CD14-positive monocyte (primary cell): ENCODE measurements around the gene NEXMIF. TPM values are rescaled to one million over a fixed set of nuclear protein-coding genes. Genes with fewer than 3 reads are reported as not detected.

Experiments used
- DNase-seq, 3 donors: peaks; one replicate each; pipeline ENCODE4 v3.0.0-alpha.2; 2011 to 2022
- H2AFZ ChIP-seq: 2 replicates; pipeline ENCODE4 v1.6.0; 2012; ENCODE audit warnings: mild to moderate bottlenecking, low read depth, low read length, inconsistent platforms; ENCODE audit not compliant: insufficient read depth, poor library complexity, severe bottlenecking
- H3K27ac ChIP-seq, 2 donors: 1 replicate in 1 of 2; 2 replicates in 1 of 2; pipeline ENCODE4 v1.5.1; 2012 to 2013; ENCODE audit warnings: low read length in 2 of 2, control low read depth in 1 of 2, inconsistent platforms in 1 of 2, low read depth in 1 of 2, mild to moderate bottlenecking in 1 of 2
- H3K27me3 ChIP-seq, 2 donors: one replicate each; pipeline versions ENCODE4 v1.6.0 to v1.6.1; 2011 to 2013; ENCODE audit warnings: low read length in 2 of 2; ENCODE audit not compliant: control insufficient read depth in 2 of 2, insufficient read depth in 2 of 2
- H3K36me3 ChIP-seq, 2 donors: replicated peaks in 1 of 2; 1 replicate in 1 of 2; 2 replicates in 1 of 2; pipeline versions ENCODE4 v1.5.1 to v1.6.1; 2012 to 2013; ENCODE audit warnings: low read length in 2 of 2, control low read depth in 1 of 2, inconsistent platforms in 1 of 2, mild to moderate bottlenecking in 1 of 2; ENCODE audit not compliant: insufficient read depth in 2 of 2, control insufficient read depth in 1 of 2
- H3K4me1 ChIP-seq, 2 donors: 1 replicate in 1 of 2; 2 replicates in 1 of 2; pipeline versions ENCODE4 v1.5.1 to v1.6.1; 2012 to 2013; ENCODE audit warnings: low read length in 2 of 2, control low read depth in 1 of 2, inconsistent platforms in 1 of 2, mild to moderate bottlenecking in 1 of 2, moderate library complexity in 1 of 2; ENCODE audit not compliant: insufficient read depth in 2 of 2, control insufficient read depth in 1 of 2
- H3K4me2 ChIP-seq: replicated peaks from 2 replicates; pipeline ENCODE3; 2012; ENCODE audit warnings: low read length, moderate library complexity, mild to moderate bottlenecking; ENCODE audit not compliant: poor library complexity, severe bottlenecking; ENCODE audit errors: extremely low read depth
- H3K4me3 ChIP-seq, 3 experiments: fragments of 200-600 bp in 1 of 3; sonication (generic) in 1 of 3; replicated peaks in 1 of 3; 1 replicate in 2 of 3; 2 replicates in 1 of 3; pipeline ENCODE4 v1.5.1; 2011 to 2013; ENCODE audit warnings: low read length in 3 of 3, mild to moderate bottlenecking in 3 of 3, control low read depth in 2 of 3, low read depth in 2 of 3, inconsistent platforms in 1 of 3, moderate library complexity in 1 of 3
- H3K79me2 ChIP-seq: 2 replicates; pipeline ENCODE4 v1.6.0; 2012; ENCODE audit warnings: mild to moderate bottlenecking, control low read depth, inconsistent platforms, low read length, moderate library complexity; ENCODE audit not compliant: insufficient read depth
- H3K9ac ChIP-seq: 2 replicates; pipeline ENCODE4 v1.6.0; 2017; ENCODE audit warnings: low read length, mild to moderate bottlenecking; ENCODE audit not compliant: insufficient read depth, poor library complexity, severe bottlenecking
- H3K9me3 ChIP-seq, 2 donors: replicated peaks in 1 of 2; 1 replicate in 1 of 2; 2 replicates in 1 of 2; pipeline versions ENCODE4 v1.5.1 to v1.6.1; 2012 to 2013; ENCODE audit warnings: low read length in 2 of 2, control low read depth in 1 of 2; ENCODE audit not compliant: control insufficient read depth in 1 of 2, insufficient read depth in 1 of 2
- H4K20me1 ChIP-seq: 2 replicates; pipeline ENCODE4 v1.6.0; 2012; ENCODE audit warnings: mild to moderate bottlenecking, low read length, control low read depth, moderate library complexity; ENCODE audit not compliant: insufficient read depth
- H3K27ac Mint-ChIP-seq, 7 donors: one replicate each; pipeline ENCODE4 v1.8.0; 2020; ENCODE audit warnings: mild to moderate bottlenecking in 7 of 7, mixed read lengths in 7 of 7, moderate library complexity in 6 of 7, inconsistent platforms in 2 of 7
- H3K27me3 Mint-ChIP-seq, 3 donors: one replicate each; pipeline ENCODE4 v1.8.0; 2021 to 2022; ENCODE audit warnings: low read depth in 3 of 3, mild to moderate bottlenecking in 3 of 3, mixed read lengths in 3 of 3, moderate library complexity in 3 of 3, inconsistent platforms in 1 of 3
- H3K36me3 Mint-ChIP-seq, 2 donors: one replicate each; pipeline ENCODE4 v1.8.0; 2020; ENCODE audit warnings: mixed read lengths in 2 of 2, inconsistent platforms in 1 of 2, mild to moderate bottlenecking in 1 of 2
- H3K4me1 Mint-ChIP-seq: one replicate; pipeline ENCODE4 v1.8.0; 2020; ENCODE audit warnings: mild to moderate bottlenecking, mixed read lengths
- H3K4me3 Mint-ChIP-seq, 2 donors: one replicate each; pipeline ENCODE4 v1.8.0; 2020; ENCODE audit warnings: mild to moderate bottlenecking in 2 of 2, mixed read lengths in 2 of 2, moderate library complexity in 1 of 2
- H3K9me3 Mint-ChIP-seq, 7 donors: one replicate each; pipeline ENCODE4 v1.8.0; 2020 to 2022; ENCODE audit warnings: mixed read lengths in 7 of 7, mild to moderate bottlenecking in 6 of 7, moderate library complexity in 6 of 7, inconsistent platforms in 2 of 7
- WGBS: methylation state at CpG from one replicate; pipeline ENCODE4 v1.1.5; 2013; ENCODE audit warnings: missing lambda C conversion rate; ENCODE audit not compliant: insufficient coverage; 5-methylcytosine and 5-hydroxymethylcytosine counted together
- intact Hi-C, 2 donors: fragments of 100-400 bp; cut with micrococcal nuclease; formaldehyde crosslinking; loops; one replicate each; pipeline versions ENCODE4 v1.15.0 to v1.15.1; 2023
- polyA plus RNA-seq, 3 donors: library from polyadenylated mRNA; depleted of rRNA in 1 of 3; unstranded in 2 of 3; stranded (reverse) in 1 of 3; fragments of 300-500 nt in 2 of 3; fragments of >200 nt in 1 of 3; fragmentation: Illumina TruSeq in 2 of 3; gene quantifications; 1 replicate in 2 of 3; 2 replicates in 1 of 3; pipeline ENCODE4 v1.2.3, GENCODE V29; 2012 to 2021
- TF ChIP-seq, protein P1 (sequence below): fragments of 200-600 bp; IDR thresholded peaks from one replicate; pipeline ENCODE4 v1.8.0; 2022; ENCODE audit warnings: antibody characterized with exemption, mild to moderate bottlenecking

Gene NEXMIF
- polyA plus RNA-seq, 3 donors = not detected

DNA sequence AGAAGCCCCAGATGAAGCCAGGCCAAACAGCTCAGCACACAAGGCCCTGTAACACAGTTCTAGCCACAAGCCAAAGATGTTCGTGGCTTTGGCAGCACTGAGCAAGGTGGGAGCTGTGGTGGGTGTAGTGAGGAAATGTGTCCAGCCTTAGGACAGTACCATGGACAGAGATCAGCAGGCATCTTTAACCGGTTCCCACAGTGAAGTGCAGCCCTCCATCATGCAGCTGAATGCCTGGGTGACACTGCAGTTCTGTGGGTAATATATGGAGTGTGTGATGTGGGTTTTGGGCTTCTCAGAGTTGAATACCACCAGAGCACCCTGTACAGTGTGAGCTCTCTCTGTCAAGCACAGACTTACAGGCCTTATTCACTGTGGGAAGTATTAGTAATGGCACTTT, 6.0 kb upstream of the NEXMIF start:
- no peaks in the 10 kb centered on the region for H3K36me3 ChIP-seq
- no peaks in the 10 kb centered on the region for H4K20me1 ChIP-seq
- H3K9me3 ChIP-seq = no peaks in the 10 kb centered on the region
- peaks cover 5 to 11% (median 7%) of the 10 kb centered on the region in 3 donors for H3K27me3 Mint-ChIP-seq
- no peaks in the 10 kb centered on the region for H3K79me2 ChIP-seq
- H3K4me2 ChIP-seq = no peak overlapping the region
- no peak overlapping the region for H3K27ac Mint-ChIP-seq
- H3K4me1 ChIP-seq = no peaks in the 10 kb centered on the region
- no peak overlapping the region for H3K4me3 Mint-ChIP-seq
- H3K9ac ChIP-seq = no peak overlapping the region
- WGBS = no CpG with 5 or more reads among the region's 2 CpGs
- intact Hi-C loops = no loop called here
- H3K4me1 Mint-ChIP-seq = no peaks in the 10 kb centered on the region
- H3K27me3 ChIP-seq = peaks cover 3 to 8% of the 10 kb centered on the region in 2 donors
- H3K9me3 Mint-ChIP-seq = peaks cover 0 to 2% (median 0%) of the 10 kb centered on the region in 7 donors
- H2AFZ ChIP-seq = no peak overlapping the region
- H3K27ac ChIP-seq = no peak overlapping the region
- TF ChIP-seq, protein P1, sequence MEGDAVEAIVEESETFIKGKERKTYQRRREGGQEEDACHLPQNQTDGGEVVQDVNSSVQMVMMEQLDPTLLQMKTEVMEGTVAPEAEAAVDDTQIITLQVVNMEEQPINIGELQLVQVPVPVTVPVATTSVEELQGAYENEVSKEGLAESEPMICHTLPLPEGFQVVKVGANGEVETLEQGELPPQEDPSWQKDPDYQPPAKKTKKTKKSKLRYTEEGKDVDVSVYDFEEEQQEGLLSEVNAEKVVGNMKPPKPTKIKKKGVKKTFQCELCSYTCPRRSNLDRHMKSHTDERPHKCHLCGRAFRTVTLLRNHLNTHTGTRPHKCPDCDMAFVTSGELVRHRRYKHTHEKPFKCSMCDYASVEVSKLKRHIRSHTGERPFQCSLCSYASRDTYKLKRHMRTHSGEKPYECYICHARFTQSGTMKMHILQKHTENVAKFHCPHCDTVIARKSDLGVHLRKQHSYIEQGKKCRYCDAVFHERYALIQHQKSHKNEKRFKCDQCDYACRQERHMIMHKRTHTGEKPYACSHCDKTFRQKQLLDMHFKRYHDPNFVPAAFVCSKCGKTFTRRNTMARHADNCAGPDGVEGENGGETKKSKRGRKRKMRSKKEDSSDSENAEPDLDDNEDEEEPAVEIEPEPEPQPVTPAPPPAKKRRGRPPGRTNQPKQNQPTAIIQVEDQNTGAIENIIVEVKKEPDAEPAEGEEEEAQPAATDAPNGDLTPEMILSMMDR = no peak
- no peak overlapping the region for H3K4me3 ChIP-seq
- DNase-seq = no peak
- no peaks in the 10 kb centered on the region for H3K36me3 Mint-ChIP-seq

DNA sequence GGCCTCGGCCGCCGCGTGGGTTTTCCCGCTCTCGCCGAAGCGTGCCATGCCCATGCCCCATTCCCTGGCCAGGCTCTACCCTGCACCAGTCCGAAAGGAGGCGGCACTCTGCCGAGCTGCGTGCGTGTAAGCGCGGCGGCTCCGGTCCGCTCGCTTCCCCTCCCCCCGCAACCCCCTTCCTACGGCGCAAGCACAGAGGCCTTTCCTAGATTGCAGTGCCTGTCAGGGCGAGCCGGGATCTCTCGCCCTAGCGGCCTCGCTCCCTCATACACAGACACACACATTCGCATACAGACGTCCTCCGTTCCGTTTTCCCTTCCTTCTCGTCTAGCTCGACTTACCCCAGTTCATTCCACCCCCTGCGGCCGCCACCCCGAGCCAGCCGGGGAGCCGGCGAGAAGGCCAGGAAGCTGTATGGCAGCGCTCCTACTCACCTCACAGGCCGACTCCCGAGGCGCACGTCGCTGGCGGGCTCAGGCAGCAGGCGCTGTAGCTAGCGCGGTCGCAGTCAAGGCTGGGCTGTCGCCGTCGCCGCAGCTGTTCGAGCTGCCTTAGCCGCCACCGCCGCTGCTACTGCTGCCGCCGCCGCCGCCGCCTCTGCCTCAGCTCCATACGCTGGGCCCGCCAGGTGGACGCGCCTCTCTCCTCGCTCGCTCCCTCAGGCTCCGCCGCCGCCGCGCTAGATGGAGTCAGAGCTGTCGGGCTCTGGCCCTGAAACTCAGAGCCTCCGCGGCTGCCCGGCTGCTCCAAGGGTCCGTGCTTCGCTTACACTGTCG, 615 bp downstream of the NEXMIF start:
- no peak for DNase-seq
- peaks cover 27 to 38% (median 36%) of the 10 kb centered on the region in 3 donors for H3K27me3 Mint-ChIP-seq
- H3K9me3 Mint-ChIP-seq = peaks cover 3 to 23% (median 16%) of the 10 kb centered on the region in 7 donors
- no peaks in the 10 kb centered on the region for H3K79me2 ChIP-seq
- H4K20me1 ChIP-seq = no peaks in the 10 kb centered on the region
- H3K4me3 ChIP-seq = peak overlapping the region in 1 of 3 experiments; percentile 47
- peaks cover 5 to 11% of the 10 kb centered on the region in 2 donors for H3K9me3 ChIP-seq
- no peak overlapping the region for H2AFZ ChIP-seq
- H3K36me3 Mint-ChIP-seq = peaks cover 0 to 3% of the 10 kb centered on the region in 2 donors
- WGBS = 3% methylated on average over 59 of the region's 81 CpGs
- intact Hi-C loops = no loop called here
- peaks cover 11% of the 10 kb centered on the region for H3K4me1 Mint-ChIP-seq
- no peak overlapping the region for H3K27ac ChIP-seq
- no peak overlapping the region for H3K9ac ChIP-seq
- H3K4me2 ChIP-seq = peak overlapping the region; percentile 44
- peak overlapping the region; percentile 74 to 91 for H3K4me3 Mint-ChIP-seq
- peaks cover 9 to 36% of the 10 kb centered on the region in 2 donors for H3K27me3 ChIP-seq
- no peaks in the 10 kb centered on the region for H3K36me3 ChIP-seq
- TF ChIP-seq, protein P1 = no peak
- H3K4me1 ChIP-seq = peaks cover 0 to 2% of the 10 kb centered on the region in 2 donors
- peak overlapping the region in 1 of 7 donors; percentile 25 for H3K27ac Mint-ChIP-seq
